HEK293 (cell line): ENCODE results near the gene PHEX.

ENCODE experiments used
- CTCF ChIA-PET: fragments of 350-600 bp; formaldehyde crosslinking; extraction: SDS; loops from one replicate; lab custom pipeline; 2021; ENCODE audit warnings: antibody characterized with exemption; lab: Yijun Ruan, JAX
- POLR2A ChIA-PET: fragments of 300-600 bp; formaldehyde crosslinking; extraction: SDS; loops from one replicate; lab custom pipeline; 2020; ENCODE audit warnings: antibody characterized with exemption, inconsistent platforms; lab: Yijun Ruan, JAX
- H3K27ac ChIP-seq: fragments of 200-500 bp; sonication (Bioruptor generic); 2 replicates; pipeline ENCODE4 v1.5.1; 2014; ENCODE audit warnings: low read depth, low read length, control low read depth, inconsistent platforms; ENCODE audit errors: extremely low read depth
- H3K36me3 ChIP-seq, 2 experiments: fragments of 200-500 bp in 1 of 2; sonication (Bioruptor generic) in 1 of 2; 1 replicate in 1 of 2; 2 replicates in 1 of 2; pipeline ENCODE4 v1.5.1; 2014 to 2017; ENCODE audit warnings: inconsistent platforms in 2 of 2, low read length in 2 of 2; ENCODE audit not compliant: control insufficient read depth in 2 of 2, insufficient read depth in 1 of 2
- H3K4me1 ChIP-seq: fragments of 200-500 bp; sonication (Bioruptor generic); 2 replicates; pipeline ENCODE4 v1.5.1; 2014; ENCODE audit warnings: mild to moderate bottlenecking, low read length, inconsistent platforms; ENCODE audit not compliant: control insufficient read depth, insufficient read depth
- H3K4me3 ChIP-seq: 2 replicates; pipeline ENCODE4 v1.5.1; 2011; ENCODE audit warnings: low read depth, mild to moderate bottlenecking, control low read depth, low read length, moderate library complexity
- H3K9me3 ChIP-seq: fragments of 200-500 bp; sonication (Bioruptor generic); 2 replicates; pipeline ENCODE4 v1.5.1; 2014; ENCODE audit warnings: low read depth, low read length, inconsistent platforms; ENCODE audit not compliant: control insufficient read depth, insufficient read depth
- BCL11A ChIP-seq: fragments of 450-650 bp; formaldehyde crosslinking; IDR thresholded peaks from 2 replicates; pipeline ENCODE4 v1.5.1; 2016; ENCODE audit warnings: low read depth, missing biosample characterization, missing genetic modification characterization
- KLF1 ChIP-seq: fragments of 450-650 bp; formaldehyde crosslinking; IDR thresholded peaks from 2 replicates; pipeline ENCODE4 v1.5.1; 2016; ENCODE audit warnings: missing biosample characterization, missing genetic modification characterization
- SETDB1 ChIP-seq: IDR thresholded peaks from one replicate; pipeline ENCODE4 v1.6.1; 2017; ENCODE audit warnings: mild to moderate bottlenecking, low read length, moderate library complexity, mixed read lengths; ENCODE audit not compliant: insufficient read length
- TRIM28 ChIP-seq: IDR thresholded peaks from 2 replicates; pipeline ENCODE4 v1.6.1; 2011; ENCODE audit warnings: low read length, control low read depth, borderline replicate concordance
- ZBTB21 ChIP-seq: fragments of 450-650 bp; formaldehyde crosslinking; IDR thresholded peaks from 2 replicates; pipeline ENCODE4 v1.5.1; 2017; ENCODE audit warnings: missing biosample characterization, missing genetic modification characterization
- ZBTB8A ChIP-seq: fragments of 450-650 bp; formaldehyde crosslinking; IDR thresholded peaks from 2 replicates; pipeline ENCODE4 v1.5.1; 2016; ENCODE audit warnings: missing biosample characterization, missing genetic modification characterization
- ZFP37 ChIP-seq: fragments of 450-650 bp; formaldehyde crosslinking; IDR thresholded peaks from 2 replicates; pipeline ENCODE4 v1.5.1; 2016; ENCODE audit warnings: missing biosample characterization, missing genetic modification characterization
- ZFP69B ChIP-seq: fragments of 450-650 bp; formaldehyde crosslinking; IDR thresholded peaks from 2 replicates; pipeline ENCODE4 v1.5.1; 2016; ENCODE audit warnings: missing biosample characterization, missing genetic modification characterization
- ZNF416 ChIP-seq: fragments of 450-650 bp; formaldehyde crosslinking; IDR thresholded peaks from 2 replicates; pipeline ENCODE4 v1.5.1; 2016; ENCODE audit warnings: missing biosample characterization, missing genetic modification characterization
- ZNF624 ChIP-seq: fragments of 450-650 bp; formaldehyde crosslinking; IDR thresholded peaks from 2 replicates; pipeline ENCODE4 v1.5.1; 2017; ENCODE audit warnings: missing biosample characterization, missing genetic modification characterization
- ZNF660 ChIP-seq: fragments of 450-650 bp; IDR thresholded peaks from 2 replicates; pipeline ENCODE4 v1.5.1; 2018; ENCODE audit warnings: missing biosample characterization, mild to moderate bottlenecking, missing genetic modification characterization
- ZNF707 ChIP-seq: fragments of 450-650 bp; formaldehyde crosslinking; IDR thresholded peaks from 2 replicates; pipeline ENCODE4 v1.5.1; 2016; ENCODE audit warnings: missing biosample characterization, missing genetic modification characterization
- TF ChIP-seq, protein P1 (sequence below): fragments of 450-650 bp; formaldehyde crosslinking; IDR thresholded peaks from 2 replicates; pipeline ENCODE4 v1.5.1; 2017; ENCODE audit warnings: missing biosample characterization, mild to moderate bottlenecking, missing genetic modification characterization, moderate library complexity
- TF ChIP-seq, protein P2 (sequence below): fragments of 450-650 bp; formaldehyde crosslinking; IDR thresholded peaks from 2 replicates; pipeline ENCODE4 v1.5.1; 2016; ENCODE audit warnings: missing biosample characterization, missing genetic modification characterization
- TF ChIP-seq, protein P3 (sequence below): fragments of 450-650 bp; formaldehyde crosslinking; optimal IDR thresholded peaks from 2 replicates; pipeline ENCODE3; 2016; ENCODE audit warnings: missing biosample characterization, mild to moderate bottlenecking, missing genetic modification characterization
- TF ChIP-seq, protein P4 (sequence below): fragments of 450-650 bp; formaldehyde crosslinking; IDR thresholded peaks from 2 replicates; pipeline ENCODE4 v1.5.1; 2016; ENCODE audit warnings: missing biosample characterization, missing genetic modification characterization

PHEX gene

DNA sequence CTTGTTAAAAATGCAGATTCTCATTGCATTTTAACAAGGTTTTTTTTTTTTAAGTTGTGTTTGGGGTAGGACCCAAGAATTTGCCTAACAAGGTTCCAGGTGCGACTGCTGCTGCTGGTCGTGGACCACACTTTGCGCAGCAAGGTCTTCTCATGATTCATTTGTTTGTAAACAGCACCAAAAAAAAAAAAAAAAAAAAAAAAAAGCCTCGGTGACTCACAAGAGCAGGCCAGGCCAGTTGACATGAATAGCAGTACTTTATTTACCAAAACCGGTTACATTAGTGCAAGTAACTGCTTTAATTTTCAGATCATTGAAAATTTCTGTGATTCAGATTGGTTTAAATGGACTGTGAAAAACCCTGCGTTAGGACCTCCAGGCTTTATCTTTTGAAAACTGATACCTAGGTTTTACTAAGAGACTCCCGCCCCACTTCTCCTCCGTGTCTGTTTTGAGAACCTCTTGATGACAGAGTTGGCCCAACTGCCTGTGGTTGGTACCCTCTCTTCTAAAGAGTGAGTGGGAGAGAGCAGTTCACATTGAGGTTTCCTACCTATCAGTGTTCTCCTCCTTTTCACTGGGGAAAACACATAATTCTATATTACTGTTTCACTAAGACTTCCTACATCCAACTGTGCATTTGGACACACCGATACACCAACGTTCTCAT lies 86.2 kb downstream of the PHEX start:
- Histone ChIP-seq H3K27ac (no peak overlapping the region; the same call in 1 of the 2 replicates), H3K36me3 (no peaks in the 10 kb centered on the region), H3K4me3 (no peak overlapping the region), H3K4me1 (peaks cover 15% of the 10 kb centered on the region), H3K9me3 (no peaks in the 10 kb centered on the region)
- POLR2A ChIA-PET: no interaction called here
- CTCF ChIA-PET: no interaction called here
- TF ChIP-seq, protein P1, sequence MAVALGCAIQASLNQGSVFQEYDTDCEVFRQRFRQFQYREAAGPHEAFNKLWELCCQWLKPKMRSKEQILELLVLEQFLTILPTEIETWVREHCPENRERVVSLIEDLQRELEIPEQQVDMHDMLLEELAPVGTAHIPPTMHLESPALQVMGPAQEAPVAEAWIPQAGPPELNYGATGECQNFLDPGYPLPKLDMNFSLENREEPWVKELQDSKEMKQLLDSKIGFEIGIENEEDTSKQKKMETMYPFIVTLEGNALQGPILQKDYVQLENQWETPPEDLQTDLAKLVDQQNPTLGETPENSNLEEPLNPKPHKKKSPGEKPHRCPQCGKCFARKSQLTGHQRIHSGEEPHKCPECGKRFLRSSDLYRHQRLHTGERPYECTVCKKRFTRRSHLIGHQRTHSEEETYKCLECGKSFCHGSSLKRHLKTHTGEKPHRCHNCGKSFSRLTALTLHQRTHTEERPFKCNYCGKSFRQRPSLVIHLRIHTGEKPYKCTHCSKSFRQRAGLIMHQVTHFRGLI (tag by site-specific recombination): peak; percentile 65; the same call in 1 of the 2 replicates
- TF ChIP-seq ZBTB8A (tag by site-specific recombination): no peak

DNA sequence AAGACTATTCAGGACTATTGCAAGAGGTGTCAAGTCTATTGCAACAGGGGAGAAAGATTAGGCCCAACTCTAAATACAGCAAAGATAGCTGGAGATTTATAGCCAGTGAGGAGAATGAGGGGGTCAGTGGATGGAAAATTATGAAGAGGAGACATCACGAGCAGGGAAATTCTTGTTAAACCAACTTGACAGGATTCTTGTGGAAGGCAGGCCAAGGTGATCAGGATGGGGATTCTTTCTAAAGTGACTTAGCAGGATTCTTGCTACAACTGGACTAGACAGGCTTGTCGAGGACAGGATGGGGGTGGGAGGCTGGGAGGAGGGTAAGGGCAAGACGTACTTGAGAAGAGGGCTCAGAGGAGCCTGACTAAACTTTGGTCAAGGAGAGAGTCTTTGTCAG lies 89.0 kb downstream of the PHEX start:
- peaks cover 15% of the 10 kb centered on the region for H3K4me1 ChIP-seq
- no peak overlapping the region for H3K4me3 ChIP-seq
- no peak overlapping the region for H3K27ac ChIP-seq
- CTCF ChIA-PET: no interaction called here
- no peaks in the 10 kb centered on the region for H3K9me3 ChIP-seq
- POLR2A ChIA-PET: no interaction called here
- H3K36me3 ChIP-seq: no peaks in the 10 kb centered on the region
- TF ChIP-seq ZFP37 (tag by site-specific recombination): no peak
- no peak for TF ChIP-seq ZBTB21 (tag by site-specific recombination)
- TF ChIP-seq, protein P2, sequence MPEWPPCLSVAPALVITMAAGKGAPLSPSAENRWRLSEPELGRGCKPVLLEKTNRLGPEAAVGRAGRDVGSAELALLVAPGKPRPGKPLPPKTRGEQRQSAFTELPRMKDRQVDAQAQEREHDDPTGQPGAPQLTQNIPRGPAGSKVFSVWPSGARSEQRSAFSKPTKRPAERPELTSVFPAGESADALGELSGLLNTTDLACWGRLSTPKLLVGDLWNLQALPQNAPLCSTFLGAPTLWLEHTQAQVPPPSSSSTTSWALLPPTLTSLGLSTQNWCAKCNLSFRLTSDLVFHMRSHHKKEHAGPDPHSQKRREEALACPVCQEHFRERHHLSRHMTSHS (tag by site-specific recombination): no peak
- no peak for TF ChIP-seq BCL11A (tag by site-specific recombination)
- TF ChIP-seq, protein P3, sequence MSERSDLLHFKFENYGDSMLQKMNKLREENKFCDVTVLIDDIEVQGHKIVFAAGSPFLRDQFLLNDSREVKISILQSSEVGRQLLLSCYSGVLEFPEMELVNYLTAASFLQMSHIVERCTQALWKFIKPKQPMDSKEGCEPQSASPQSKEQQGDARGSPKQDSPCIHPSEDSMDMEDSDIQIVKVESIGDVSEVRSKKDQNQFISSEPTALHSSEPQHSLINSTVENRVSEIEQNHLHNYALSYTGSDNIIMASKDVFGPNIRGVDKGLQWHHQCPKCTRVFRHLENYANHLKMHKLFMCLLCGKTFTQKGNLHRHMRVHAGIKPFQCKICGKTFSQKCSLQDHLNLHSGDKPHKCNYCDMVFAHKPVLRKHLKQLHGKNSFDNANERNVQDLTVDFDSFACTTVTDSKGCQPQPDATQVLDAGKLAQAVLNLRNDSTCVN (tag by site-specific recombination): no peak
- TF ChIP-seq KLF1 (tag by site-specific recombination): no peak
- no peak for TF ChIP-seq ZNF660 (tag by site-specific recombination)
- no peak for TF ChIP-seq ZNF624 (tag by site-specific recombination)

DNA sequence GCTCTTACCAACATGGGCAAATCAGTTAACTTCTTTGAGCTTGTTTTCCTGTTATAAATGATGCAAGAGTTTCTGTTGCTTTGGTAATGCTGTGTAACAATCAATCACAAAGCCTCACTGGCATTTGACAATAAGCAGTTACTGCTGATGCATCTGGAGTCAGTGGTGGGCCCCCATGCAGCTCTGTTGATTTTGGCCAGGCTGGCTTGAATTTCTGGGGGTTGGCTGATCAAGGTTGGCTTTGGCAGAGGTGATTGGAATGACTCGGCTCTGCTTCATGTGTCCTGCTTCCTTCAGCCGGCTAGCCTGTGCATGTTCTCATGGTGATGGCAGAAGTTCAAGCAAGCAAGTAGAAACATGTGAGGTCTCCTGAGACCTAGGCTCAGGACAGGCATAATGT lies 90.4 kb downstream of the PHEX start:
- no peak overlapping the region for H3K27ac ChIP-seq
- POLR2A ChIA-PET: no interaction called here
- peaks cover 14% of the 10 kb centered on the region; the same call in 1 of the 2 replicates for H3K4me1 ChIP-seq
- H3K4me3 ChIP-seq: no peak overlapping the region
- no peaks in the 10 kb centered on the region for H3K36me3 ChIP-seq
- CTCF ChIA-PET: interaction anchor here (0.9 kb wide), 1 partner anchor 16 kb away, joined by 4 read pairs; no protein-coding TSS in a partner anchor
- TF ChIP-seq ZNF416 (tag by site-specific recombination) (no peak), SETDB1 (peak; percentile 57), ZNF707 (tag by site-specific recombination) (no peak), ZFP69B (tag by site-specific recombination) (0 out of 2 replicates have a peak, but pooled peaks have one; percentile 34), TRIM28 (peak; percentile 51; the same call in 1 of the 2 replicates)
- TF ChIP-seq, protein P4, sequence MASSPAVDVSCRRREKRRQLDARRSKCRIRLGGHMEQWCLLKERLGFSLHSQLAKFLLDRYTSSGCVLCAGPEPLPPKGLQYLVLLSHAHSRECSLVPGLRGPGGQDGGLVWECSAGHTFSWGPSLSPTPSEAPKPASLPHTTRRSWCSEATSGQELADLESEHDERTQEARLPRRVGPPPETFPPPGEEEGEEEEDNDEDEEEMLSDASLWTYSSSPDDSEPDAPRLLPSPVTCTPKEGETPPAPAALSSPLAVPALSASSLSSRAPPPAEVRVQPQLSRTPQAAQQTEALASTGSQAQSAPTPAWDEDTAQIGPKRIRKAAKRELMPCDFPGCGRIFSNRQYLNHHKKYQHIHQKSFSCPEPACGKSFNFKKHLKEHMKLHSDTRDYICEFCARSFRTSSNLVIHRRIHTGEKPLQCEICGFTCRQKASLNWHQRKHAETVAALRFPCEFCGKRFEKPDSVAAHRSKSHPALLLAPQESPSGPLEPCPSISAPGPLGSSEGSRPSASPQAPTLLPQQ (tag by site-specific recombination): peak; percentile 65
- TF ChIP-seq, all 188 proteins: peak for 4
- H3K9me3 ChIP-seq: no peaks in the 10 kb centered on the region
